GM04504 (cell line): ENCODE results near the gene CCDC106.

Experiments
- DNase-seq: peaks from one replicate; pipeline ENCODE4 v3.0.0-alpha.2; 2012; ENCODE audit warnings: low read depth

CCDC106 gene

DNA sequence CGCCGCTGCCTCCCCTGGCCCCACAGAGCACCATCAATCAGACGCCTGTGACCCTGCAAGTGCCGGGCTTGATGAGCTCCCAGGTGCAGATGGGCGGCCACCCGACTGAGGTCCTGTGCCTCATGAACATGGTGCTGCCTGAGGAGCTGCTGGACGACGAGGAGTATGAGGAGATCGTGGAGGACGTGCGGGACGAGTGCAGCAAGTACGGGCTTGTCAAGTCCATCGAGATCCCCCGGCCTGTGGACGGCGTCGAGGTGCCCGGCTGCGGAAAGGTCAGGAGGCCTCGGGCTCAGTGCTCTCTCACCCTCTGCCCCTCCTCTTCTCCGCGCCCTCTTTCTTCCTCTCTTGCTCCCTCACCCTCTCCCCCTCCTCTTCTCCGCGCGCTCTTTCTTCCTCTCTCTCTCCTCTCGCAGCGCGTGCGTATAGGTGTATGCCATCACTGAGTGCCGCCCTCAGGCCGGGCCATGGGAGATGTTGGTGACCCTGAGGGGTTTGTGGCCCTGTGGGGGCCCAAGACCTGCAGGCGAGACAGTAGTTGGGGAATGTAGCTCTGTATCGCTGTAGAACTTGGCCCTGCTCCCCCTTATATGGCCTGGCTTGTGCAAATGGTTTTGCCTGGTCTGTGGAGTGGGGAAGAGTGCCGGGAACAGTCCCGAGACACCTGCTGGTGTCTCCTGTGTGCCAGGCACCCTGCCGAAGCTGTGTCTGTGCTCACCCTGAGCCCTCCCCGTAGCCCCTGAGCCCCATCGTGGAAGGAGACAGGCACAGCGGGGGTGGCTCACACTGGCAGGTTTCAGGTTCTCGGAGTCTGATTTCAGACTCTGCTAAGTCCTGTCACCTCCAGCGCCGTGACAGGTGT is 21.6 kb downstream of the CCDC106 start:
- no peak for DNase-seq

DNA sequence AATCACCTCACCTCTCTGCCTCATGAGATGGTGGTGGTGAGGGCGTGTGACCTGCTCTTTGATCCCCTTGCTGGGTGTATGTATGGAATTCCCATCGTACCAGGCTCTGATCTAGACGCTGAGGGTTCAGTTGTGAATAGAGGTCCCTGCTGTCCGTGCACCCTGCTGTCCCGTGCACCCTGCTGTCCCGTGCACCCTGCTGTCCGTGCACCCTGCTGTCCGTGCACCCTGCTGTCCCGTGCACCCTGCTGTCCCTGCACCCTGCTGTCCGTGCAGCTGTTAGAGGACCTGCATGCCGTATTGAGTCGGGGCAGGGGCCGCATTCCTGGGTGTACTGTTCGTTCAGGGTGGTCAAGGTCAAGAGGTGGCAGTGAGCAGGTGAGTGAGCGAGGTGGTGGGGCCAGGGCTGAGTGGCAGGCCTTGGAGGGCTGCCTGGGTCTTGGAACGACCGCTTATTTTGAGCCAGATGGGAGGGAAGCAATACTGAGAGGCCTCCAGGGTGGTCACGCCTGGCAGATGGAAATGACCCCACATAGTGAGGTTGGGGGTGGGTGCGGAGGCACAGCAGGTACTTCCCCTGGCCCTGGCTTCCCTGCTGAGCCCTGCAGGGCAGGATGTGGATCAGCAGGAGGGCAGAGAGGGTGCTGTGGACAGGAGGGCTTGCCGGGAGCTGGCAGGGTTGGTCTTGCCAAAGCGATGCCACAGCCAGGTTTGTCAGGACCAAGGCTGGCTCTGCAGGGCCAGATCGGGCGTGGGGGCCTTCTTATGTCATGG is 22.5 kb downstream of the CCDC106 start:
- no peak for DNase-seq

DNA sequence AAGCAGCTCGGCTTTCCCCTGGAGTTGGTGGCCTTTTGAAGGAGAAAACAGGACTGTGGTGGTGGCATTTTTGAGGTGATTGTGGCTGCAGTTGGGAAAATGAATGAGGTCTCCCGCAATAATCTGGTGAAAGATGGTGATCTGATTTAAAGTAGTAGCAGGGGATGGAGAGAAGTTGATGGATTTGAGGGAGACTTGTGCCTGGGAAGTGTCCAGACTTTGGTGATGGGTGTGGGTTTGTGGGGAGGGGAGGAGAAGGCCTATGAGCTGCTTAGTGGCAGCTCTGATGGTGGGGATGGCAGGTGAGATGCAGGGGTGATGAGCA is 23.0 kb downstream of the CCDC106 start:
- no peak for DNase-seq

DNA sequence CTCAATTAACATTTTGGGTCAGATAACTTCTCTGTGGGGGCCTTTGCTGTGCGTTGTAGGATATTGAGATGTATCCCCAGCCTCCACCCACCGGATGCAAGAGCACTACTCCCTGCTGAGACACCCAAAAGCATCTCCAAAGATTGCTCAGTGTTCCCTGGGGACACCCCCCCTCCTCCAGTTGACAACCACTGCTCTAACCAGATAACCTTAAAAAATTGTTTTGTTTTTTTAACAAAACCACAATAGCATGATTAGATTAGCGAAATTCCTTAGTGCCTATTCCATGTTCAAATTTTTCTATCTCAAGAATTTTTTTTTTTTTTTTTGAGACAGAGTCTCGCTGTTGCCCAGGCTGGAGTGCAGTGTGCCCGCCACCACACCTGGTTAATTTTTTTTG is 24.4 kb downstream of the CCDC106 start:
- no peak for DNase-seq

DNA sequence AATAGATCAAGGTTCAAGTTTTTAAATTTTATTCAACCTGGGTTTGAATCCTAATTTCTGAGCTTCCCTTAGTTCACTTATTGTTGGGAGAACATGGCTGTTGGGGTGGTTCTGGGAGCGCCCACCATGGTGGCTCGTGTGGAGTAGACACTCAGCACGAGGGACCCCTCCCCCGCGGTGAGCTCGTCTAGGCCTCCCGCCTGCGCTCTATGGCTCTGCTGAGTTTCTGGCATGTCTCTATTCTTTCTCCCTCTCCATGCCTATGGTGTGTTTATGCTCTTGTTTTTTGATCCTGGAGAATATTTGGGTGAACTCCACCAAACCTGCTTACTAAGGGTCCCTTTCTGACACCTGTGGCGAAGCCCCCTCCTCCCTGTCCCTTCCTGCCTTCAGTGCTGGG is 25.5 kb downstream of the CCDC106 start:
- DNase-seq = no peak

DNA sequence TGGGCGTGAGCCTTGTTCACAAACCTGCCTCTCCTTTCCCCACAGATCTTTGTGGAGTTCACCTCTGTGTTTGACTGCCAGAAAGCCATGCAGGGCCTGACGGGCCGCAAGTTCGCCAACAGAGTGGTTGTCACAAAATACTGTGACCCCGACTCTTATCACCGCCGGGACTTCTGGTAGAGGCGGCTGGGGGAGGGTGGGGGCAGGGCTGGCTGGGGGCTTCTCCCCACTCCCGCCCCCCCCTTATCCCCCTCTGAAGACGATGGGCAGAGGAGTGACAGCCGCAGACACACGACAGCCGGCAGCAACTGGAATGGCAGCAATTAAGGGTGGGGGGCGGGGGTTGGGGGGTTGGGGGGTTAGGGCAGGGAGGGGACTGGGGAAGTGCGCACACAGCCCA is 25.9 kb downstream of the CCDC106 start:
- no peak for DNase-seq

DNA sequence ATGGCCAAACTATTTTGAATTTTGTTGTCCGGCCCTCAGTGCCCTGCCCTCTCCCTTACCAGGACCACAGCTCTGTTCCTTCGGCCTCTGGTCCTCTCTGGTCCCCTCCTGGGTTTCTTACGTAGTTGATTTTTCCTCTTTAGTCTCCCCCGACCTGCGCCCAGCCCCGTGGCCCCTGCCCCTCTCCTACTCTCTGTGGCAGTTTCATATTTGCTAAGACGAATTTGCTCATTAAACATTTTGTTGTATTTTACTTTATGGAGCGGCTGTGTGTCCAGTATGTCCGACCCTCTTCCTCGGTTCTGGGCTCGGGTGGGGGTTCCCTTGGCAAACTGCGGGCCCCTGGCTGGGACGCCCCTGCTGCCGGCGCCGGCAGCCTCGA is 26.4 kb downstream of the CCDC106 start:
- DNase-seq = no peak

DNA sequence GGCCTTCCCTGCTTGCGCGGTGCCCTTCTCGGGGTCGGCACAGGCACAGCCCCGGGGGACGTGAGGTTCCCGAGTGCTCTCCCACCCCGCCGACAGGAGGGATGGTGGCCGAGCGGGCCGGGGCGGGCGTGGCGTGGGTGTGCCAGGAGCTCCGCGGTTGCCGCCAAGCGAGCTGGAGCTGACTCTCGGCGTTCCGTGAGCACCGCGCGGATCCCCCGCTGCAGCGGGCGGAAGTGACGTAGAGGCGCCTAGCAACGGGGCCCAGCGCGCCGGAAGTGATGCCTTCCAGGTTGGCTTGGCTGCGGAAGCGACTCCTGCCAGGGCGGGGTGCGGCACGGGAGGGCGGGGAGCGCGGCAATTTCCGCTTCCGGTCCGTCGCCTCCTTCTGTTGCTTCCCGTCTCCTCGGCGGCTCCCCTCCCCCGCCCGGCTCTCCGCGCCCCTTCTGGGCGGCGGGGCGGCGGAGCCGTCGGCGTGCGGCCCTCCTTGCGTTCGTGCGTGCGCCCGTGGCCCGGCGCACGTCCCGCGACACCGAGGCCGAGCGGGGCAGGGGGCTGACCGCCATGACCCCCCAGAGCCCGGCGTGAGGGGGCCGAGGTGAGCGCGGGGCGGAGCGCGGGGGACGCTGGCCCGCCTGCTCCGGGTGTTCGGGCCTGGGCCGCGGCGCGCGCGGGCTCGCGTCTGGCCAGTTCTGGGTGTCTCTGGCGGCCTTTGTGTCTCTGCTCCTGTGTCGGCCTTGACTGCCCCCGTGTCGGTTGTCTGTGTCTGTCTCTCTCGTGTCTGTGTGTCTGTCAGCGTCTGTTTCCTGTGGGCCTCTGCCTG is 27.0 kb downstream of the CCDC106 start, which contains the start of gene EPN1:
EPN1 (plus strand) TSS at position 386 of the 820 bp plus-strand sequence. CDS start 3,402 bp downstream, outside the sequence.
- peak; percentile 92 for DNase-seq

DNA sequence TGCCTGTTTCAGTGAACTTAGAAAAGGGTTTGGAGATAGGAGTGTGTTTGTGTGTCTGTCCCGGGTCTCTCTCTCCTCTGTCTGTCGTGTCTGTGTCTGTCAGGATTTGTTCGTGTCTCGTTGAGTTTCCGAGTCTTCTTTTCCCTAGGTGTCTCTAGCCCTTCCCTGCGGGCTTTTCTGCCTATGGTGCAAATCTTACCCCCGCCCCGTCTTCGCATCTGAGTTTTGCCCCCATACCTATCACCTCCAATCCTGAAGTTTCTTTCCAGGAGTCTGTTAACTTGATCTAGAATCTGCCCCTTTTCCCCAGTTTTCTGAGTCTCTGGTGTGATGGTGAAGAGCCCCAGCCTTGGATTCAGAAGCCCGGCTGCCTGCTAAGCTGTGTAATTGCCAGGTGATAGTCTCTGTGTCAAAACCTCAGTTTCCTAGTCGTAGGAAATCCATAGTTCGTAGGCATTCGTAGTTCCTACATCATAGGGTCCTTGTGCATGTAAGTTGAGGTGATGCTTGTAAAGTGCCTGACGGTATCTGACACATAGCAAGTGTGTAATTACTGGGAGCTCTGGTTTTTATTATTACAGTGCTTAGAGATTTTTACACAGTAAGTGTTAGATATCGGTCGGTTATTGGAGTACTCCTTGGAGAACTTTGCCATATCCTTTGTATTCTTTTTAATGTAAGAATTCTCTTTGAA is 27.8 kb downstream of the CCDC106 start:
- no peak for DNase-seq

DNA sequence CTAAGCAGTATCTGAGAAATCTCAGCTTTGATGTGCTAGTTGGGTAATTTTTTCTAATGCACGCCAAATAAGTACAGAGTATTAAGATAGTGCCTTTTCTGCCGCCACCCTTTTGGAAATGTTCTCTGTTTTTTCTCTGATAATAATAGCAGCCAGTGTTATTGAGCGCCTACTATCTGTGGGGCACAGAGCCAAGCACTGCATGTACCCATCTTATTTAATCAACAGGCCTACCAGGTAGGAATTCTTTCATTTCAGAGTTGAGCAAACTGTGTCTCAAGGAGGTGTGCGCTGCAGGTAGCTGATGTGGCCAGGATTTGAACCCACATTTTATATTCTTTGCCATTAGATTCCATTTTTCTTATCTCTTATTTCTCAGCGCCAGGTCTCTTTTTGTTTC is 28.4 kb downstream of the CCDC106 start:
- no peak for DNase-seq

DNA sequence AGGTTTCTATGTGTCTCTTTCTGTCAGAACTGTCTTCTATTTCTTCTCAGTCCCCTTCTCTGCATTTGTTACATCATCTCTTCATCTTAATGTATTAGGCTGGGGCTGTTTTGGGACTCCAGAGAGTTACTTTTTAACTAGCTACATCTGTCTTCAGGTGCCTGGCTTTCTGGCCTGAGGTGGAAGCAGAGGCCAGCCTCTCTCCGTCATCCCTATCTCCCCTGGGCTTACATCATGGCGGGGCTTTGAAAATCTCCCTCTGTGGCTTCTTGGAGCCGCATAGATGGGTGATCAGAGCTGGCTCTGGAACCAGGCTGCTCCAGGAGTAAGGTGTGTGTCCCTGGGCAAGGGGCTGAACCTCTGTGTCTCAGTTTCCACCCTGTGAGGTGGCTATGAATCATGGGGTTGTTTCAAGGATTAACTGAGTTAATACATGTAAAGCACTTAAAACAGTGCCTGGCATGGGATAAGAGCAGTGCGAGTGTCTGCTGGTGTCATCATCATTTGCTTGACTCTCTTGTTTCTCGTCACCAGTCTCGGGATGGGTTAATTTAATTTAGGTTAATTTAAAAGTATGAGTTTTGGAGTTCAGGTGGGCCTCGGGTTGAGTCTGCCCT is 29.0 kb downstream of the CCDC106 start:
- DNase-seq = no peak

DNA sequence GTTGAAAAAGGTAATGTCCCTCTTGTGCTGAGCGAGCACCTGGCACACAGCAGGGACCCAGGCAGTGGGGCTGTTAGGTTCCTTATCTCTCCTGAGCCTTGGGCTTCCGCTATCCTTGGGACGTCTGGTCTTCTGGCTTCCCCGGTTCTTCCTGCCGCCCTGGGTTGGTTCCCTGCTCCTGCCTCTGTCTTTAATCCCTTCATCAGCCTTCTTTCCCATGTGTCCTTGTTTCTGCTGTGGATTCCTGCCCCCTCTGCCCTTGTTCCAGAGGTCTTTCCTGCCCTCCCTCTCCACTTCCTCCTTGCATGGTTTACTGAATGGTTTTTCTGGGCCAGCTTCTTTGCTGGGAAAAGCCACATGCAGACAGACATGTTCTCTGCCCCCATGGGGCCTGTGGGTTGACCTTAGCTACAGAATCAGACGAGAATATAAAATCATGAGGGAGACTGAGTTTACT is 29.6 kb downstream of the CCDC106 start:
- DNase-seq = no peak

DNA sequence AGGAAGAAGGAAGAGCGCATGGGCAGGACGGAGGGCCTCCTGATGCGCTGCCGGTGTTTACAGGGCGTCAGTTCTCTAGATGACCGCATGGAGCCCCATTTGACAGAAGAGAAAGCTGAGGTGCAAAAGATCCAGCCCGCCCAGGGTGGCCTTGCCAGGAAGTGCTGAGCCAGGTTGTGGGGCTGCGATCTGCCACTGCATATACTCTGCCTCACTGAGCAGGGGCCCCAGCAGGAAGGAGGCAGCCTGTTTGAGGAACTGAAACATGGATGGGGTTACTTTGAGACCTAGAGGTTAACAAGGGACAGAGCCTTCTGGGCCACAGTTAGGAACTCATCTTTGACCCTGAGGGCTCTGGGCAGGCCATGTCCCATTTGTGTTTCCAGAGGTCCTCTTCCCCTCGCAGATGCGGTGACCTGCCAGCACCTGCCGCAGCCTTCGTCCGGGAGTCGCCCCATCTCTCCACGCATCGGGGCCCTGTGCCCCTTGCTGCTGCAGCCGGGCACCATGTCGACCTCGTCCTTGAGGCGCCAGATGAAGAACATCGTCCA is 30.2 kb downstream of the CCDC106 start:
- no peak for DNase-seq

DNA sequence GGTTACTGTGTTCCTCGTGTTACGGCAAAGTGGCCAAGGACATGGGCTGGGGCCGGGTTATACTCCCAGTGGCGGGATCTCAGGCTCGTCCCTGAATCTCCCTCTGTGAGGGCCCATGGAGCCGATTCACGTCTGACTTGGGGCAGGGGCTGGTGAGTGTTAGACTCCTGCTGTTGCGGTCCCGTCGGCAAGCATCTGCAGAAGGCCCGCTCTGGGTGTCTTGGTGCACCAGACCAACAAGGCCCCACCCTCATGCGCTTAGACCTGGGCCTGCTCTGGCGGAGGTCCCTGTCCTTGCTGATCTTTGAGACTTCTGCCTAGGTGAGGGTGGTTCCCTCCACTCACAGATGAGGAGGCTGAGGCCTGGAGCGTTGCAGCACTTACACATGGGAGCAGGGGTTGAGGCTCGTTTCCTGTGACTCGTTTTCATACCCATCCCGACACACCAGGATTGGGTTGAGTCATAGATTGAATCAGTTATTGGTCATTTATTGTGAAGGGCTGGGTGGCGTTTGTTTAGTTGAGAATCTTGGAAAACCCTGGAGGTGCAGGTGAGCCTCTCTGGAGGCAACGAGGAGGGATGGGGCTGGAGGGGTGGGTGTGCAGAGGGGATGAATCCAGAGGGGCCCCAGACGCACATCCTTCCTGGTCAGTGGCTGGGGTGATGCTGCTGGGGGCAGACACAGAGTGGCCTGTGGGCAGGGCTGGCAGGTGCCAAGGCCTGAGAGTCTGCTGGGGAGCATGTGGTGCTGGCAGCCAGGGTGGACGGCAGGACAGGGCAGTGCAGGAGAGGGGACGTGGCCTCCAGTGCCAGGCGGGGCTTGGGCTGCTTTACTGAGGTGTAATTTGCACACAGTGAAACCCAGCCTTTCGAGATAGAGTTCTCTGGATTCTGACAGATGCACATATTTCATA is 31.6 kb downstream of the CCDC106 start:
- DNase-seq = no peak

DNA sequence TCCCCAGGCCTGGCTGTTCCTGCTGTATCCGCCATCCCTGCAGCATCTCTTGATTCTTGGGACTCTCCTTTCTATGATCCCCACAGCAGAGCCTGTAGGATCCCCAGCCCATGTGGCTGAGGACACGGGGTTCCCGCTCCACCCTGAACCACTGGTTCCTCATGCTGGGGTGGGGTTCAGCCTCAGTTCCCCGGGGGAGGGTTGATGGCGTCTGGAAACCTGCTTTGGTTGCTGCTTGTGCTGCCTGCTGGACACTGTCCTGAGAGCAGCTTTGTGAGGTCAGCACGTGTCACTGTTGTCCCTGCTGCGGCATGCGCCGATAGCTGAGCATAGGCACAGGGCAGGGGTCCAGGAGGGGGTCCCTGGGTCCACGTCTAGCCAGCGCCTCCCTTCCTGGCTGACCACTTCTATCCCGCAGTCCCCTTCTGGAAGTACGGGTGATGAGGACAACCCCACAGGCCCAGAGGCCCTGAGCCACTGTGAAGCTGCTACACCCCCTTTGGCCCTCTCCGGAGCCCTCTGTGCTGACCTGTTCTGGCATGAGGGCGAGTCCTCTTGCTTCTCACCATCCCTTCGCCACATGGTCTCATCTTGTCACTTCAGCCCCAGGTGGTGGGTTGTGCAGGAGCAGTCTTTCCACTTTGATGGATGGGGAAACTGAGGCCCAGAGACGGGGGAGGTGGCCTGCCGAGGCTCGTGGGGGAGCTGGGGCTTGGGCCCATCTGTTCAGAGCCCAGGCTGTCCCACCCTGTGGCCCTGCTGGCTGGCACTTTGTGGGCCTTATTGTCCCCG is 32.5 kb downstream of the CCDC106 start:
- DNase-seq = no peak

DNA sequence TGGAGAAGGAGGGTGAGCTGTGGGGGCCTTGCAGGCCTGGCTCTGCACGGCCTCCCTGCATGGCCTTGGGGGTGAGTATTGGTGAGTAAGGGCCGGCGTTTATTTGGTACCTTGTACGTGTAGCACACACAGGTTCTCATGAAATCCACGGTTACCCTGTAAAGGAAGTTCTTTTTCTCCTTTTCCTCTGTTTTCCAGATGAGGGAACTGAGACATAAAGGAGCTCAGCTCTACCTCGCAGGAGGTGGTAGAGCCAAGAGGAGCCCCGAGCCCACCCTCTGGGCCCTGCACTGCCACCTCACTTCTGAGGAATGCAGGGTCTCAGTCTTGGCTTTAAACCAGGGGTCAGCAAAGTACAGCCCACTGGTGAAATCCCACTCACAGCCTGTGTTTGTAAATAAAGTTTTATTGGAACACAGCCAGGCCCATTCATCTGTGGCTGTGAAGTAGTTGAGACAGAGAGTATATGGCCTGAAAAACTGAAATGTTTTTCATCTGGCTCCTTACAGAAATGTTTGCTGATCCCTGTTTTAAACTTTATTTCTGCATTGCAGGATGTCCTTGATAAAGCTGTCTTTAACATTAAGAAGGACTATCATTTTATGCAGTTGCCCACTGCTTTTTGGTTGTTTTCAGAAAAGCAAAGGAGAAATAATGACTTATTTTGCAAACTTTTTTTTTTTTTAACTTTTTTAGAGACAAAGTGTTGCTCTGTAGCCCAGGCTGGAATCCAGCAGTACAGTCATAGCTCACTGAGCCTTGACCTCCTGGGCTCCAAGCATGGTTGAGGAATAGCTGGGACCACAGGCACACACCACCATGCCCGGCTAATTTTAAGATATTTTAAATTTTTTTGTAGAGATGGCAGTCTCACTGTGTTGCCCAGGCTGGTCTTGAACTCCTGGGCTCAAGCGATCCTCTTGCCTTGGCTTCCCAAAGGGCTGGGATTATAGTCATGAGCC is 33.4 kb downstream of the CCDC106 start:
- DNase-seq = no peak

DNA sequence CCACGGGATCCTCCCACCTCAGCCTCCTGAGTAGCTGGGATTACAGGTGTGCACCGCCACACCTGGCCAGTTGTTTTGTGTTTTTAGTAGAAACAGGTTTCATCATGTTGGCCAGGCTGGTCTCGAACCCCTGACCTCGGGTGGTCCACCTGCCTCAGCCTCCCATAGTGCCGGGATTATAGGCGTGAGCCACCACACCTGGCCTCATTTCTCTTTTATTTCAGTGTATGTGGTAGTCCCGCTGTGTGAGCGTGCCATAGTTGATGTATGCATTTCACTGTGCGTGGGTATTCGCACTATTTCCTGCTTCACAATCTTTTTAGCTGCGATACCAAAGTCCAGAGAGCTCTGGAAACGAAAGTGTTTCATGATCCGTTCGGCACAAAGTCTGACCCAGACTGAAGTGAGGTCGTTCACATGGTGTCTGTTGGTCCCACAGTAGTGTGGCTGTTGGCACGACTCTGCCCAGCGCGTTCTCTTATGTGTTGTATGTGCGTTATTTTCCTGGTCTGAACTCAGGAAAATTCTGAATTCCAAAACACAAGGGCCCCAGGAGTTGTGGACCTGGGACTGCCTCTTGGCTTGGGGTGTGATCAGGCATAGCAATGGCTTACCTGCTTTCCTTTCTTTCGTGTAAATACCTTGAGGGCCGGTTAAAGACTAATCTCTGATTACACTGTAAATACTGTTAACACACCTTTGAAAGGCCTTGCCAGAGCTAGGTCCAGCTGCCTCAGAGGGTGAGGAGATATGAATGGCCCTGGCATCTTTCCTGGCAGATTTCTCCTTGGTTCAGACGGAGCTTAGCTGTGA is 35.6 kb downstream of the CCDC106 start:
- DNase-seq = no peak
